CD4-positive, alpha-beta memory T cell (primary cell): ENCODE results near the gene MZB1. TPM values are rescaled to one million over a fixed set of nuclear protein-coding genes. Genes with fewer than 3 reads are reported as not detected.
"Not testable (repeated sequence)": the region's sequence is repeated elsewhere in the genome, so short reads cannot be mapped to it uniquely, and the experiment has no call there.

Experiments
- CTCF ChIA-PET: fragments of 350-600 bp; sonication (Branson Sonifier 250); formaldehyde crosslinking; loops from one replicate; lab custom pipeline; 2021; ENCODE audit warnings: inconsistent platforms; ENCODE audit not compliant: partially characterized antibody; lab: Charles Lee
- POLR2A ChIA-PET: fragments of 350-600 bp; sonication (Branson Sonifier 250); formaldehyde crosslinking; loops from one replicate; lab custom pipeline; 2021; ENCODE audit not compliant: partially characterized antibody; lab: Charles Lee
- DNase-seq, 5 donors: peaks; one replicate each; pipeline versions ENCODE4 v3.0.0 to v3.0.0-alpha.2; 2020 to 2022; ENCODE audit warnings: mixed read lengths in 1 of 5
- H3K27ac ChIP-seq: one replicate; pipeline ENCODE4 v1.7.0; 2013; ENCODE audit warnings: low read depth, low read length
- H3K27me3 ChIP-seq: 2 replicates; pipeline ENCODE4 v1.7.0; 2013; ENCODE audit warnings: mild to moderate bottlenecking, low read length, moderate library complexity; ENCODE audit not compliant: insufficient read depth
- H3K36me3 ChIP-seq: 2 replicates; pipeline ENCODE4 v1.7.0; 2013; ENCODE audit warnings: mild to moderate bottlenecking, low read length, moderate library complexity; ENCODE audit not compliant: insufficient read depth
- H3K4me1 ChIP-seq: 2 replicates; pipeline ENCODE4 v1.7.0; 2013; ENCODE audit warnings: mild to moderate bottlenecking, low read length, moderate library complexity; ENCODE audit not compliant: insufficient read depth
- H3K4me3 ChIP-seq, 2 donors: one replicate each; pipeline ENCODE4 v1.7.0; 2013; ENCODE audit warnings: low read length in 2 of 2, mild to moderate bottlenecking in 1 of 2
- H3K9me3 ChIP-seq, 2 donors: one replicate each; pipeline ENCODE4 v1.7.0; 2013; ENCODE audit warnings: low read length in 2 of 2, control low read depth in 1 of 2; ENCODE audit not compliant: control insufficient read depth in 1 of 2
- H3K27ac Mint-ChIP-seq, 7 donors: one replicate each; pipeline ENCODE4 v1.8.0; 2020 to 2021; ENCODE audit warnings: mixed read lengths in 7 of 7, mild to moderate bottlenecking in 6 of 7, inconsistent platforms in 3 of 7, moderate library complexity in 3 of 7
- H3K27me3 Mint-ChIP-seq, 2 donors: one replicate each; pipeline ENCODE4 v1.8.0; 2020 to 2021; ENCODE audit warnings: mixed read lengths in 2 of 2
- H3K36me3 Mint-ChIP-seq, 2 donors: one replicate each; pipeline ENCODE4 v1.8.0; 2020 to 2021; ENCODE audit warnings: mixed read lengths in 2 of 2, inconsistent platforms in 1 of 2, mild to moderate bottlenecking in 1 of 2
- H3K4me1 Mint-ChIP-seq, 4 donors: one replicate each; pipeline ENCODE4 v1.8.0; 2020 to 2021; ENCODE audit warnings: mixed read lengths in 4 of 4, mild to moderate bottlenecking in 1 of 4
- H3K4me3 Mint-ChIP-seq, 8 donors: one replicate each; pipeline ENCODE4 v1.8.0; 2020 to 2021; ENCODE audit warnings: mixed read lengths in 8 of 8, mild to moderate bottlenecking in 7 of 8, moderate library complexity in 6 of 8, inconsistent platforms in 3 of 8
- H3K9me3 Mint-ChIP-seq, 8 donors: one replicate each; pipeline ENCODE4 v1.8.0; 2020 to 2021; ENCODE audit warnings: mixed read lengths in 8 of 8, mild to moderate bottlenecking in 5 of 8, inconsistent platforms in 3 of 8, moderate library complexity in 1 of 8
- intact Hi-C: fragments of 100-400 bp; cut with micrococcal nuclease; formaldehyde crosslinking; loops from one replicate; pipeline ENCODE4 v1.15.1; 2023
- polyA plus RNA-seq, 2 donors: library from polyadenylated mRNA; unstranded; fragments of 300-500 nt; fragmentation: Illumina TruSeq; gene quantifications; one replicate each; pipeline ENCODE4 v1.2.3, GENCODE V29; 2021
- total RNA-seq, 2 experiments: library from RNA; stranded (reverse); gene quantifications; one replicate each; pipeline ENCODE4 v1.2.3, GENCODE V29; 2021

Gene MZB1
- total and polyA plus RNA-seq, 4 experiments from 2014 or later: 0.84 to 8.2 (median 1.0) TPM

DNA sequence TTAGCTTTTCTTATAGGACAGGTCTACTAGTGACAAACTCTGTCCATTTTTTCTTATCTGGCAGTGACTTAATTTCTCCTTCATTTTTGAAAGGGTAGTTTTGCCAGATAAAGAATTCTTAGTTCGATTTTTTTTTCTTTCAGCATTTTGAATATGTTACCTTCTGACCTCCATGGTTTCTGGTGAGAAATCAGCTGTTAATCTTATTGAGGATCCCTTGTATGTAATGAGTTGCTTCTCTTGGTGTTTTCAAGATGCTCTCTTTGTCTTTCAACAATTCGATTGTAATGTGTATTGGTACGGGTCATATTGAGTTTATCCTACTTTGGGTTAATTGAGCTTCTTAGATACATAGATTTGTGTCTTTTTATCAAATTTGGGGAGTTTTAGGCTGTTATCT is 35.5 kb downstream of the MZB1 start:
- H3K9me3 ChIP-seq: no peaks in the 10 kb centered on the region
- H3K27ac Mint-ChIP-seq: peak overlapping the region in 1 of 7 donors; percentile 32
- intact Hi-C loops: no loop called here
- peaks cover 18 to 29% of the 10 kb centered on the region in 2 donors for H3K36me3 Mint-ChIP-seq
- ChIA-PET CTCF (no interaction called here), POLR2A (interaction anchor here (1.3 to 1.5 kb wide), 2 partner anchors 9 to 12 kb away, joined by 3 to 8 read pairs; partner anchors contain the start of gene PAIP2)
- no peak overlapping the region for H3K27ac ChIP-seq
- H3K4me3 ChIP-seq: no peak overlapping the region
- H3K4me1 Mint-ChIP-seq: peaks cover 23 to 51% (median 35%) of the 10 kb centered on the region in 4 donors
- peaks cover 0 to 4% (median 0%) of the 10 kb centered on the region in 8 donors for H3K9me3 Mint-ChIP-seq
- no peaks in the 10 kb centered on the region for H3K27me3 ChIP-seq
- no peak for DNase-seq
- no peaks in the 10 kb centered on the region for H3K27me3 Mint-ChIP-seq
- peaks cover 13% of the 10 kb centered on the region for H3K4me1 ChIP-seq
- no peaks in the 10 kb centered on the region for H3K36me3 ChIP-seq
- no peak overlapping the region for H3K4me3 Mint-ChIP-seq

DNA sequence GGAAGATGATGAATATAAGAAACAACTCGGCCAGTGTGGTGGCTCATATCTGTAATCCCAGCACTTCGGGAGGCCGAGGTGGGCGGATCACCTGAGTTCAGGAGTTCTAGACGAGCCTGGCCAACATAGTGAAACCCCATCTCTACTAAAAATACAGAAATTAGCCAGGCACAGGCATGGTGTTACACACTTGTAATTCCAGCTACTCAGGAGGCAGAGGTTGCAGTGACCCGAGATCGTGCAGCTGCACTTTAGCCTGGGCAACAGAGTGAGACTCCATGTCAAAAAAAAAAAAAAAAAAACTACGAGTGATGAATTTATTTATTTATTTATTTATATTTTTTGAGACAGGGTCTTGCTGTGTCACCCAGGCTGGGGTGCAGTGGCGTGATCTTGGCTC is 41.9 kb downstream of the MZB1 start:
- H3K4me3 ChIP-seq, H3K27me3 Mint-ChIP-seq, H3K9me3 ChIP-seq, intact Hi-C loops, H3K4me3 Mint-ChIP-seq, H3K27ac ChIP-seq, H3K36me3 ChIP-seq, H3K27ac Mint-ChIP-seq, H3K9me3 Mint-ChIP-seq, POLR2A ChIA-PET, H3K27me3 ChIP-seq, DNase-seq: not testable (repeated sequence)
- peaks cover 36% of the 10 kb centered on the region for H3K4me1 ChIP-seq
- Mint-ChIP-seq H3K36me3 (peaks cover 20 to 37% of the 10 kb centered on the region in 2 donors), H3K4me1 (peaks cover 33 to 68% (median 50%) of the 10 kb centered on the region in 4 donors)
- CTCF ChIA-PET: interaction anchor here (0.7 kb wide), 1 partner anchor 1196 kb away, joined by 3 read pairs; no protein-coding TSS in a partner anchor

DNA sequence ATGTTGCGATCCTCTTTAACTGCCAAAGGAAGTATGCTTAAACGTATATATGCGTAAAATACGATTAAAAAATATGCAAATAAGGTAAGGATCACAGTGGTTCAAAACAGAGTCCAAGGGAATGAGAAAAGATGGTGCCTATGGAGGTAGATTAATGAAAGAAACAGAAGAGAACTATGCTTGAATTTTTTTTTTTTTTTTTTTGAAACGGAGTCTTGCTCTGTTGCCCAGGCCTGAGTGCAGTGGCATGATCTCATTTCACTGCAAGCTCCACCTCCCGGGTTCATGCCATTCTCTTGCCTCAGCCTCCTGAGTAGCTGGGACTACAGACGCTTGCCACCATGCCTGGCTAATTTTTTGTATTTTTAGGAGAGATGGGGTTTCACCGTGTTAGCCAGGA is 44.3 kb downstream of the MZB1 start:
- H3K4me3 ChIP-seq, H3K9me3 ChIP-seq, H3K9me3 Mint-ChIP-seq, H3K27me3 Mint-ChIP-seq, intact Hi-C loops, CTCF ChIA-PET, DNase-seq, H3K27ac ChIP-seq, H3K27me3 ChIP-seq, H3K36me3 ChIP-seq: not testable (repeated sequence)
- Mint-ChIP-seq H3K36me3 (peaks cover 20 to 37% of the 10 kb centered on the region in 2 donors), H3K4me3 (peak overlapping the region in 4 of 8 donors; percentile 8 to 61 (median 22)), H3K27ac (peak overlapping the region in 1 of 7 donors; percentile 35), H3K4me1 (peaks cover 41 to 75% (median 58%) of the 10 kb centered on the region in 4 donors)
- POLR2A ChIA-PET: interaction anchor here (6.1 kb wide), 1 partner anchor 51 kb away, joined by 149 read pairs; the partner anchor contains the start of gene MATR3
- peaks cover 49% of the 10 kb centered on the region for H3K4me1 ChIP-seq

DNA sequence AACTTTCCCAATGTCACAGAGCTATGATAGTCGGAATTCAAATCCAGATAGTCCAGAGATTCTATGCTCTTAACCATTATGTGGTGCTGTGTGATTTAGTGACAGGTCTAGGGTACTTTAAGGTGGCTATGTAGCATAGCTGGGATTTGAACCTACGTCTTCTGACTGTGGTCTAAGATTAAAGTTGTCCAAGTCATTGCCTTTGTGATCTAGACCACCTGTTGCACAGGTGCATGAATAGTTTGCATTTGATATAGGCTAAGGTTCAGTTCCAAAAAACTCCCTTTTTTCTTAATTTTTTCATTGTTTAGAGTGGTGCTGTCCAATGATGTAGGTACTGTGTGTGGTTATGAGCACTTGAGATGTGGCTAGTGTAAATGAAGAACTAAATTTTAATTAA is 45.5 kb downstream of the MZB1 start:
- peaks cover 20 to 37% of the 10 kb centered on the region in 2 donors for H3K36me3 Mint-ChIP-seq
- H3K27ac Mint-ChIP-seq: peak overlapping the region in 2 of 7 donors; percentile 11 to 98
- Histone ChIP-seq H3K36me3 (no peaks in the 10 kb centered on the region), H3K27ac (no peak overlapping the region), H3K27me3 (no peaks in the 10 kb centered on the region), H3K4me1 (peaks cover 46% of the 10 kb centered on the region), H3K9me3 (no peaks in the 10 kb centered on the region), H3K4me3 (no peak overlapping the region)
- peaks cover 0 to 5% (median 0%) of the 10 kb centered on the region in 8 donors for H3K9me3 Mint-ChIP-seq
- H3K4me1 Mint-ChIP-seq: peaks cover 41 to 75% (median 58%) of the 10 kb centered on the region in 4 donors
- no peak for DNase-seq
- intact Hi-C loops: loop anchor here (5.0 kb wide), 1 partner anchor 218 kb away; the partner anchor contains the start of gene UBE2D2
- H3K4me3 Mint-ChIP-seq: peak overlapping the region in 7 of 8 donors; percentile 26 to 97 (median 53)
- ChIA-PET CTCF (interaction anchor here (0.9 to 1.2 kb wide), 2 partner anchors 13 to 73 kb away, joined by 3 read pairs; no protein-coding TSS in a partner anchor), POLR2A (interaction anchor here (6.1 kb wide), 1 partner anchor 50 kb away, joined by 149 read pairs; the partner anchor contains the start of gene MATR3)
- H3K27me3 Mint-ChIP-seq: no peaks in the 10 kb centered on the region

DNA sequence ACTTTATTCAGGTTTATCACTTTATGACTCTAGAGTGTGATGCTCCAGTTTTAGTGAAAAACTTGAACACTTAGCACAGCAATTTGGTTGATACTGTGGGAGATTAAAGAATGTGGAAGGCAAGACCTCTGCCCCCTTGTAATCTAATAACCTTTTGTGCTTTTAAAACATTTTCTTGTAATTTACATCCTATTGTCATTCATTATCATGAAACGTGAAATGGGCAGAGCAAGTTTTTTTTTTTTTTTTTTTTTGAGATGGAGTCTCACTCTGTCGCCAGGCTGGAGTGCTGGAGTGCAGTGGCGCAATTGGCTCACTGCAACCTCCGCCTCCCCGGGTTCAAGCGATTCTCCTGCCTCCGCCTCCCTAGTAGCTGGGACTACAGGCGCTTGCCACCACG is 46.2 kb downstream of the MZB1 start:
- Histone ChIP-seq H3K27ac (peak overlapping the region; percentile 98), H3K36me3 (no peaks in the 10 kb centered on the region), H3K27me3 (no peaks in the 10 kb centered on the region), H3K4me3 (no peak overlapping the region), H3K4me1 (peaks cover 39% of the 10 kb centered on the region), H3K9me3 (no peaks in the 10 kb centered on the region)
- peaks cover 16 to 35% of the 10 kb centered on the region in 2 donors for H3K36me3 Mint-ChIP-seq
- no peaks in the 10 kb centered on the region for H3K27me3 Mint-ChIP-seq
- POLR2A ChIA-PET: interaction anchor here (6.1 kb wide), 1 partner anchor 49 kb away, joined by 149 read pairs; the partner anchor contains the start of gene MATR3
- H3K27ac Mint-ChIP-seq: peak overlapping the region in 4 of 7 donors; percentile 98 to 100 (median 98)
- H3K9me3 Mint-ChIP-seq: peaks cover 0 to 5% (median 0%) of the 10 kb centered on the region in 8 donors
- DNase-seq: no peak
- H3K4me1 Mint-ChIP-seq: peaks cover 38 to 73% (median 56%) of the 10 kb centered on the region in 4 donors
- H3K4me3 Mint-ChIP-seq: peak overlapping the region; percentile 94 to 100 (median 97)
- CTCF ChIA-PET: interaction anchor here (1.2 kb wide), 1 partner anchor 72 kb away, joined by 3 read pairs; no protein-coding TSS in a partner anchor
- intact Hi-C loops: loop anchor here (5.0 kb wide), 1 partner anchor 219 kb away; the partner anchor contains the start of gene UBE2D2

DNA sequence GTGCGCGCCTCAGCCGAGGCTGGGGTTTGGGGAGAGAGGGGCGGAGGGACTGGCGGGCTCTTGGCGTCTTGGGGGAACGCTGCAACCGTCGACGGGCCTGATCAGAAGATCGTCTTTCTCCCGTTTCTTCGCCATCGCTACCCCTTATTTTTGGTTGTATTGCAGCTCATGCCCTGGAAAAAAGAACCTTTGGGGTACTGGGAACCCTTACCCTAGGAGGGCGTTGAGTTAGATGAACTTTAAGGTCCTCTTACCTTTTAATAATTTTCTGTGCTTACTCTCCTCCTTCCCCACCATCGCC is 47.3 kb downstream of the MZB1 start:
- peak overlapping the region; percentile 83 to 99 for H3K4me3 ChIP-seq
- Mint-ChIP-seq H3K27me3 (no peaks in the 10 kb centered on the region), H3K27ac (peak overlapping the region; percentile 97 to 100 (median 99)), H3K36me3 (peaks cover 16 to 34% of the 10 kb centered on the region in 2 donors), H3K9me3 (peaks cover 0 to 5% (median 0%) of the 10 kb centered on the region in 8 donors), H3K4me1 (peaks cover 36 to 67% (median 53%) of the 10 kb centered on the region in 4 donors), H3K4me3 (peak overlapping the region; percentile 94 to 100 (median 97))
- CTCF ChIA-PET: interaction anchor here (0.7 to 3.1 kb wide), 18 partner anchors 9 to 170 kb away, joined by 3 to 21 read pairs (median 4); partner anchors contain the start of genes MATR3 and SPATA24
- POLR2A ChIA-PET: interaction anchor here (0.8 to 6.1 kb wide), 32 partner anchors 10 to 1588 kb away, joined by 3 to 149 read pairs (median 6); partner anchors contain the start of genes DNAJC18, EGR1, HNRNPA0 and MATR3
- no peak for DNase-seq
- peaks cover 35% of the 10 kb centered on the region for H3K4me1 ChIP-seq
- intact Hi-C loops: loop anchor here (1.0 to 5.0 kb wide), 3 partner anchors 50 to 220 kb away; partner anchors contain the start of gene UBE2D2
- no peaks in the 10 kb centered on the region for H3K9me3 ChIP-seq
- no peaks in the 10 kb centered on the region for H3K27me3 ChIP-seq
- H3K27ac ChIP-seq: peak overlapping the region; percentile 98
- no peaks in the 10 kb centered on the region for H3K36me3 ChIP-seq
